Effector memory CD4-positive, alpha-beta T cell (primary cell): ENCODE measurements around the gene EEF1AKMT1.
"Not testable (repeated sequence)": the region's sequence is repeated elsewhere in the genome, so short reads cannot be mapped to it uniquely, and the experiment has no call there.

Source experiments
- DNase-seq, 3 donors: peaks; one replicate each; pipeline ENCODE4 v3.0.0-alpha.2; 2020
- H3K27ac ChIP-seq: 2 replicates; pipeline ENCODE4 v1.7.0; 2013; ENCODE audit warnings: mild to moderate bottlenecking, low read length, moderate library complexity; ENCODE audit not compliant: insufficient read depth, poor library complexity, severe bottlenecking
- H3K27me3 ChIP-seq: replicated peaks from 2 replicates; pipeline ENCODE4 v1.7.0; 2013; ENCODE audit warnings: mild to moderate bottlenecking, low read length; ENCODE audit not compliant: insufficient read depth, control insufficient read depth, poor library complexity, severe bottlenecking
- H3K36me3 ChIP-seq: 2 replicates; pipeline ENCODE4 v1.7.0; 2013; ENCODE audit warnings: mild to moderate bottlenecking, low read length, moderate library complexity; ENCODE audit not compliant: control insufficient read depth, insufficient read depth
- H3K4me1 ChIP-seq: 2 replicates; pipeline ENCODE4 v1.7.0; 2013; ENCODE audit warnings: low read length, mild to moderate bottlenecking; ENCODE audit not compliant: control insufficient read depth, insufficient read depth, poor library complexity, severe bottlenecking
- H3K4me3 ChIP-seq: 2 replicates; pipeline ENCODE4 v1.7.0; 2013; ENCODE audit warnings: low read length, low read depth, mild to moderate bottlenecking; ENCODE audit not compliant: insufficient read depth, poor library complexity, severe bottlenecking
- H3K9me3 ChIP-seq: 2 replicates; pipeline ENCODE4 v1.7.0; 2013; ENCODE audit warnings: mild to moderate bottlenecking, low read length, moderate library complexity; ENCODE audit not compliant: control insufficient read depth

Gene EEF1AKMT1

DNA sequence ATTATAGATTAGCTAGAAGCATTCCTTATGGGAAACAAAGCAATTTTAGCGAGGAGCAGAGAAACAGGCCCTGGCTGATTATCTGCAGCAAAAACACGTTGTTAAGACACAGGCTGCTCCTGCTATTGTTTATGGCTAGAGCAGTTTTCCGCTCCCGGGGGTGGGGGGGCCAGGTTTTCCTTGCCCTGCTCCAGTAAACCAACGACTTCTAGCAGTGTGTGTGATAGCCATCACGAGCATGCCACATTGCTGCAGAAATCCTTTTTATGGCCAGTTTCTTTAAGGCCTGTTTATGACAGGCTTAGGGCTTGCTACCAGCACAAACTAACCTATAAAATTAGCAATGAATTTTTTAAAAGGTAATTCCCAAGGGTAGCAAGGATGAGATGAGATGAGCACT is 88.7 kb downstream of the EEF1AKMT1 start:
- DNase-seq, result no peak
- Histone ChIP-seq H3K27ac (no peak overlapping the region), H3K36me3 (no peaks in the 10 kb centered on the region), H3K4me1 (no peaks in the 10 kb centered on the region), H3K4me3 (no peak overlapping the region), H3K9me3 (no peaks in the 10 kb centered on the region), H3K27me3 (no peaks in the 10 kb centered on the region)

DNA sequence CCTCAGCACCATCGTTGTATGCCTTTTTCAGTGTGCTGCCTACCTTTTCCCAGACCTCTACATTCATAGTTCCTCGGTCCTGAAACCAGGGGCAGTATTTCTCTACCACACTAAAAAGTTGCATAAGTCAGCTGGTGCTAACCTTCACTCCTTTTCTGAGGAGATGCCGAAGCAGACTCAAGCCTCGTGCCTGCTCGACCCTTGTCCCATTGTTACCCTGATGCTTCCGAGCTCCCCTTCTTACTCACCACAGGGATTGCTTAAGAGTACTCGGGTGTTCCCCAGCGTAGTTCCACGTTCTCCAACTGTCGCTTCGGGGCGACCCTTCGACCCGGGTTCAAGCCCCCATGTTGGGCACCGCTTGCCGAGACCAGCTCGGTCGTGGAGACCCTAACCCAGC is 89.2 kb downstream of the EEF1AKMT1 start:
- Histone ChIP-seq H3K4me3 (no peak overlapping the region), H3K4me1 (no peaks in the 10 kb centered on the region), H3K27ac (no peak overlapping the region), H3K9me3 (no peaks in the 10 kb centered on the region), H3K36me3 (no peaks in the 10 kb centered on the region), H3K27me3 (no peaks in the 10 kb centered on the region)
- DNase-seq, result no peak

DNA sequence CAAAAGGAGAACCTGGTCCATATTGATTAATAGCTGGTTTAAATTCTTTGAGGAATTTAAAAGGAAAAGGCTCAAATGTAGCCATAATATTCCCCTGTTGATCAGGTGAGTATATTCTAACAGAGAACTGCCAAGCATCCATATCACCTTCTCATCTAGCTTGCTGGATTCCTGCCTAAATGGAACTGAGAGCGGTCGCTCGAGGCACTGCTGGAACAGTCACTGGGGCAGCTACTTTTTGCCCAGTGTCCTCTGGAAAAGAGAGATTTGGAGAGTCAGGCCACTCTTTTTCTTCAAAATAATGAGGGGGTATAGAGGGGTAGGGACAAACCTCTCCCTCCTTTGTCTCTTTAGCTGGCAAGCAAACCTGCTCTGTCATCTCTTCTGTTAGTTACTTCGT is 89.7 kb downstream of the EEF1AKMT1 start:
- no peaks in the 10 kb centered on the region for H3K9me3 ChIP-seq
- DNase-seq, result no peak

DNA sequence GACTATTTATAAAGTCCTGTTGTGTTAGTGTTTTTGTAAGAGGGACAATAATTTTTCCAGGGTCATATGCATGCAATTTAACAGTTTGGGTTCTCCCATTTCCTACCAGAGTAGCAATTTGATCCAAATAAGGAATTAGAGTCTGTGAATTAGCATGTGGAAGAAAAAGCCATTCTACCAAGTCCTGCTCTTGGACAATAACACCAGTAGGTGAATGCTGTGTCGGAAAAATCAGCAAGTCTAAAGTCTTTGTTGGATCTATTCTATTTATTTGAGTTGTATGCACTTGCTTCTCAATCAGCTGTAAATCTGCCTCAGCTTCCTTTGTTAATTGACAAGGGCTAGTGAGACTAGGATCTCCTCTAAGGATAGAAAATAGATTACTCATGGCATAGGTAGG is 91.7 kb downstream of the EEF1AKMT1 start:
- no peak overlapping the region for H3K27ac ChIP-seq
- no peak for DNase-seq
- no peak overlapping the region for H3K4me3 ChIP-seq
- no peaks in the 10 kb centered on the region for H3K9me3 ChIP-seq
- H3K4me1 ChIP-seq, result no peaks in the 10 kb centered on the region
- H3K36me3 ChIP-seq, result no peaks in the 10 kb centered on the region
- H3K27me3 ChIP-seq, result no peaks in the 10 kb centered on the region

More for the DNA sequence above, 89.7 kb downstream of the EEF1AKMT1 start:
- Histone ChIP-seq H3K4me1 (no peaks in the 10 kb centered on the region), H3K36me3 (no peaks in the 10 kb centered on the region), H3K27me3 (no peaks in the 10 kb centered on the region), H3K27ac (no peak overlapping the region), H3K4me3 (no peak overlapping the region)

DNA sequence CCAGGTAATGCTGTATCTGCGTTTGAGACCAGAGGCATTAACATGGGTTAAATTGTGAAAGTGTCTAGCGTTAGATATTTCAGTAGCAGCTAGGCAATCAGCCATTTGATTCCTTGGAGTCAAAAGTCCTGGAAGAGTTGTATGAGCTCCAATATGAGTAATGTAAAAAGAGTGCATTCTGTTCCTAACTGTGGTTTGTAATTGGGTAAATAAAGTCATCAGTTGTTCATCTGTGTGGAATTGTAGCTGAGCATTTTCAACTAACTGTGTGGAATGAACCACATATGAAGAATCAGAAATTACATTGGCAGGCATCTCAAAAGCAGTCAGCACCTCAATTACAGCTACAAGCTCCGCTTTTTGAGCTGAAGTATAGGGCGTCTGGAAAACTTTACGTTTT is 92.3 kb downstream of the EEF1AKMT1 start:
- not testable (repeated sequence) for H3K4me1 ChIP-seq, H3K9me3 ChIP-seq, H3K27me3 ChIP-seq, H3K27ac ChIP-seq, DNase-seq, H3K4me3 ChIP-seq, H3K36me3 ChIP-seq

- Histone ChIP-seq H3K27me3 (no peaks in the 10 kb centered on the region), H3K27ac (no peak overlapping the region), H3K4me3 (no peak overlapping the region), H3K4me1 (no peaks in the 10 kb centered on the region), H3K36me3 (no peaks in the 10 kb centered on the region), H3K9me3 (no peaks in the 10 kb centered on the region)
- no peak for DNase-seq
These were observed 93.2 kb downstream of the EEF1AKMT1 start for GRCh38 chr13:20680416-20681080.

GRCh38 chr13:20679879-20680278 is 93.9 kb downstream of the EEF1AKMT1 start:
- Histone ChIP-seq H3K4me3 (no peak overlapping the region), H3K9me3 (no peaks in the 10 kb centered on the region)

More at GRCh38 chr13:20679879-20680278, 93.9 kb downstream of the EEF1AKMT1 start:
- Histone ChIP-seq H3K36me3 (no peaks in the 10 kb centered on the region), H3K27me3 (no peaks in the 10 kb centered on the region), H3K4me1 (no peaks in the 10 kb centered on the region), H3K27ac (no peak overlapping the region)
- no peak for DNase-seq
